SK-N-SH (cell line): Measurements from ENCODE around the gene DDX54. TPM values are rescaled to one million over a fixed set of nuclear protein-coding genes. Genes with fewer than 3 reads are reported as not detected.

Experiments used
- IRF3 ChIP-seq: fragments of 150-350 bp; IDR thresholded peaks from 2 replicates; pipeline ENCODE4 v1.6.1; 2016; ENCODE audit warnings: mild to moderate bottlenecking, low read depth, low read length
- polyA plus RNA-seq, 3 experiments: library from polyadenylated mRNA; depleted of rRNA; stranded (reverse); fragments of >200 nt; gene quantifications; 2 replicates each; pipeline ENCODE4 v1.2.3, GENCODE V29; 2012
- small RNA-seq, 7 experiments: library from RNA; depleted of rRNA; stranded (forward); fragments of <200 nt; gene quantifications; one replicate each; pipeline ENCODE3, GENCODE V24; 2012

The DDX54 gene
- polyA plus RNA-seq, 1 of the 3 experiments (the other 2 are of a cell fraction) = 69.9 TPM

- no peak for TF ChIP-seq IRF3
Observed at GRCh38 chr12:113108308-113108707, 77.0 kb downstream of the DDX54 start (continued).

Small RNA genes within 50 kb of the gene (small RNA-seq; reads per million reads assigned to genes)
- gene MIR7106 (0 reads per million in 7 experiments), gene RF00019 (0 reads per million in 7 experiments)

Other genes starting within 250 kb of the DDX54 start
- gene OAS3, start 247.0 kb downstream of the DDX54 start, polyA plus RNA-seq (2012; rRNA removed) = 3.0 TPM in 2 replicates
- gene OAS2, start 207.0 kb downstream of the DDX54 start, polyA plus RNA-seq (2012; rRNA removed) = 0.02 TPM in 1 of 2 replicates, not detected in the other
- 0.72 and 1.0 TPM in 2 replicates for gene DTX1, start 128.7 kb downstream of the DDX54 start, polyA plus RNA-seq (2012; rRNA removed)
- not detected in 2 replicates for gene RASAL1, start 49.7 kb downstream of the DDX54 start, polyA plus RNA-seq (2012; rRNA removed)
- not detected in 2 replicates for gene CFAP73, start 35.8 kb downstream of the DDX54 start, polyA plus RNA-seq (2012; rRNA removed)
- 18.7 and 21.1 TPM in 2 replicates for gene RITA1, start 243 bp upstream of the DDX54 start, polyA plus RNA-seq (2012; rRNA removed)
- gene TPCN1, start 36.0 kb upstream of the DDX54 start, polyA plus RNA-seq (2012; rRNA removed) = 10.3 and 15.7 TPM in 2 replicates
- gene SLC8B1, start 149.6 kb upstream of the DDX54 start, polyA plus RNA-seq (2012; rRNA removed) = 12.0 and 12.9 TPM in 2 replicates
- 12.1 and 15.2 TPM in 2 replicates for gene PLBD2, start 173.1 kb upstream of the DDX54 start, polyA plus RNA-seq (2012; rRNA removed)
- gene SDS, start 218.4 kb upstream of the DDX54 start, polyA plus RNA-seq (2012; rRNA removed) = 0.08 and 0.10 TPM in 2 replicates
- gene SDSL, start 236.9 kb upstream of the DDX54 start, polyA plus RNA-seq (2012; rRNA removed) = 32.4 and 33.7 TPM in 2 replicates